Measurements from ENCODE around the gene RSU1. TPM values are rescaled to one million over a fixed set of nuclear protein-coding genes. Genes with fewer than 3 reads are reported as not detected.
A peak's percentile ranks its signal among the peaks of the same experiment; 100 is the strongest.
"Not testable (repeated sequence)": the region's sequence is repeated elsewhere in the genome, so short reads cannot be mapped to it uniquely, and the experiment has no call there.

The RSU1 gene
- total and polyA plus RNA-seq, 7 donors, result 46.2 to 94.7 (median 62.4) TPM

- peak; percentile 71 for DNase-seq
- H3K36me3 ChIP-seq, result no peaks in the 10 kb centered on the region
- H3K4me1 ChIP-seq, result peaks cover 0 to 7% (median 3%) of the 10 kb centered on the region in 4 donors
- no peak overlapping the region for H3K4me3 ChIP-seq
- H3K27me3 ChIP-seq, result no peaks in the 10 kb centered on the region
- TF ChIP-seq POLR2A (IDR thresholded peaks at IDR 0.05), result no peak
- no peak for TF ChIP-seq EP300 (IDR thresholded peaks at IDR 0.05)
- peak; percentile 32 to 66 (median 50) for TF ChIP-seq CTCF (IDR thresholded peaks at IDR 0.05)
- intact Hi-C loops (cut with DNase I), result loop anchor here (1.0 kb wide), 2 partner anchors 429 to 602 kb away; no protein-coding TSS in a partner anchor
- no peaks in the 10 kb centered on the region for H3K9me3 ChIP-seq
- WGBS, 2 donors, result 10 to 13% methylated on average over 11 of the region's 11 CpGs
- peak overlapping the region in 2 of 4 donors; percentile 32 to 52 for H3K27ac ChIP-seq
These were observed 10.9 kb upstream of the RSU1 start for GRCh38 chr10:16828114-16828568.

- H3K36me3 ChIP-seq; H3K4me1 ChIP-seq; H3K27me3 ChIP-seq; DNase-seq; intact Hi-C loops (cut with DNase I); H3K9me3 ChIP-seq; H3K27ac ChIP-seq; H3K4me3 ChIP-seq: not testable (repeated sequence)
- WGBS, 2 donors, result 71 to 83% methylated on average over 8 of the region's 8 CpGs
These were observed 10.2 kb upstream of the RSU1 start for GRCh38 chr10:16827474-16827873.

- Histone ChIP-seq H3K36me3 (no peaks in the 10 kb centered on the region), H3K4me3 (no peak overlapping the region), H3K9me3 (peaks cover 0 to 6% (median 0%) of the 10 kb centered on the region in 4 donors), H3K27me3 (no peaks in the 10 kb centered on the region), H3K27ac (no peak overlapping the region), H3K4me1 (peaks cover 0 to 7% (median 6%) of the 10 kb centered on the region in 4 donors)
- intact Hi-C loops (cut with DNase I), result no loop called here
- no peak for TF ChIP-seq EP300 (IDR thresholded peaks at IDR 0.05)
- no peak for TF ChIP-seq POLR2A (IDR thresholded peaks at IDR 0.05)
- TF ChIP-seq CTCF (IDR thresholded peaks at IDR 0.05), result no peak
- no peak for TF ChIP-seq POLR2AphosphoS5 (IDR thresholded peaks at IDR 0.05)
- 90 to 92% methylated on average over 4 of the region's 4 CpGs for WGBS, 2 donors
- no peak for DNase-seq
These were observed 5.6 kb upstream of the RSU1 start for GRCh38 chr10:16822726-16823360.

- Histone ChIP-seq H3K36me3 (no peaks in the 10 kb centered on the region), H3K4me1 (peaks cover 0 to 8% (median 6%) of the 10 kb centered on the region in 4 donors), H3K27me3 (no peaks in the 10 kb centered on the region), H3K4me3 (no peak overlapping the region), H3K27ac (no peak overlapping the region), H3K9me3 (peaks cover 0 to 6% (median 0%) of the 10 kb centered on the region in 4 donors)
- TF ChIP-seq POLR2AphosphoS5 (IDR thresholded peaks at IDR 0.05), result no peak
- no peak for TF ChIP-seq CTCF (IDR thresholded peaks at IDR 0.05)
- no peak for TF ChIP-seq POLR2A (IDR thresholded peaks at IDR 0.05)
- TF ChIP-seq EP300 (IDR thresholded peaks at IDR 0.05), result no peak
- intact Hi-C loops (cut with DNase I), result no loop called here
- WGBS, 2 donors, result 95 to 97% methylated on average over 2 of the region's 2 CpGs
- no peak for DNase-seq
These were observed 4.8 kb upstream of the RSU1 start for GRCh38 chr10:16822027-16822426.

GRCh38 chr10:16820421-16820820 is 3.2 kb upstream of the RSU1 start:
- WGBS, 2 donors, result 86 to 89% methylated on average over 5 of the region's 5 CpGs
- peaks cover 0 to 22% (median 19%) of the 10 kb centered on the region in 4 donors for H3K4me1 ChIP-seq
- no peaks in the 10 kb centered on the region for H3K27me3 ChIP-seq
- TF ChIP-seq POLR2A (IDR thresholded peaks at IDR 0.05), result no peak
- TF ChIP-seq EP300 (IDR thresholded peaks at IDR 0.05), result no peak
- TF ChIP-seq POLR2AphosphoS5 (IDR thresholded peaks at IDR 0.05), result no peak
- TF ChIP-seq CTCF (IDR thresholded peaks at IDR 0.05), result no peak
- no peak overlapping the region for H3K27ac ChIP-seq
- no peak overlapping the region for H3K4me3 ChIP-seq
- H3K36me3 ChIP-seq, result no peaks in the 10 kb centered on the region
- intact Hi-C loops (cut with DNase I), result no loop called here
- peaks cover 0 to 6% (median 0%) of the 10 kb centered on the region in 4 donors for H3K9me3 ChIP-seq
- no peak for DNase-seq

Measured in sigmoid colon (tissue), 7 donors.